Gastroesophageal sphincter (tissue), 3 donors: ENCODE data around the gene ADIPOR2.

ENCODE experiments used
- EP300 ChIP-seq: sonication (generic); formaldehyde crosslinking; IDR thresholded peaks from one replicate; pipeline ENCODE4 v1.6.1; 2017; ENCODE audit warnings: antibody characterized with exemption, mild to moderate bottlenecking
- POLR2A ChIP-seq, 2 donors: fragments of 450-650 bp; IDR thresholded peaks; one replicate each; pipeline ENCODE4 v1.6.1; 2017; ENCODE audit warnings: antibody characterized with exemption in 2 of 2, mild to moderate bottlenecking in 2 of 2, moderate library complexity in 1 of 2
- POLR2AphosphoS5 ChIP-seq: sonication (generic); formaldehyde crosslinking; IDR thresholded peaks from one replicate; pipeline ENCODE4 v1.6.1; 2017; ENCODE audit warnings: antibody characterized with exemption
- TF ChIP-seq, protein P1 (sequence below), 4 experiments: fragments of 200-600 bp in 2 of 4; fragments of 450-650 bp in 2 of 4; sonication (generic) in 1 of 4; IDR thresholded peaks; one replicate each; pipeline ENCODE4 v1.5.1; 2017 to 2019; ENCODE audit warnings: antibody characterized with exemption in 4 of 4, mild to moderate bottlenecking in 2 of 4, moderate library complexity in 2 of 4

DNA sequence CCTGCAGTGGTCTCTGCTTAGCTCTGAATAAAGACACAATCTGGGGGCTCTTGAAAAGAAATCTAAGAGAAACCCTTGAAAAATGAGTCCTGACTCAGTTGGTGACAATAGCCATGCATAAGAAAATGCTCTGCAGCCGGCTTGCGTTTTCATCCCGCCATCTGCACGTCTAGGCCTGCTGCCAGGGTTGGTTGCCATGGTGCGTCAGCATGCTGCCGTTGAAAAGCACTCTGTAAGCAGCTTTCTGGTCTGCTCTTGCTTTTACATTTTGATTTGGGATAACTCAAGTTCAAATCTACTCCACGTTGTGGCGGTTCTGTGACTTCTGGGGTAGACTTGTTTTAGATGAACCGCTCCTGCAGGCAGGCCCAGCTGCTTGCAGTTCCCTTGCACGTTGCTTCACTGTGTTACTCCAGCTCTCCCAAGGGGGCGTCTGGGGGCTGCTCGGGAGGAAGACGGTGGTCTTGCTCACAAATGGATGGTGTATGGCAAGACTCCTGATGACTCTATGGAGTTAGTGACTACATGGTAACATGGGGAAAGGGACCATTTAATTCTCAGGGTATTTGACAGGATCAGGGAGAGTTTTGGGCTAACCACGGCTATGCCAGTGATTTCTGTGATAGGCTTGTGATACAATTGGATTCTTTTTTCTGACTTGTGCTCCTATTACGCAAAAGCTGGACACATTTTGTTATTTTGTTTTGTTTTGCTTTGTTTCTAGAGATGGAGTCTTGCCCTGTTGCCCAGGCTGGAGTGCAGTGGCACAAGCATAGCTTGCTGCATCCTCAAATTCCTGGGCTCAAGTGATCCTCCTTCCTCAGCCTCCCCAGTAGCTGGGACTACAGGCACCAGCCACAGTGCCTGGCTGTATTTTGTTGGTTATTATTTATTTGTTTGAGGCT, 46.1 kb upstream of the ADIPOR2 start:
- TF ChIP-seq EP300 (no peak), POLR2A (IDR thresholded peaks at IDR 0.05) (no peak), POLR2AphosphoS5 (peak; percentile 31)
- TF ChIP-seq, protein P1, sequence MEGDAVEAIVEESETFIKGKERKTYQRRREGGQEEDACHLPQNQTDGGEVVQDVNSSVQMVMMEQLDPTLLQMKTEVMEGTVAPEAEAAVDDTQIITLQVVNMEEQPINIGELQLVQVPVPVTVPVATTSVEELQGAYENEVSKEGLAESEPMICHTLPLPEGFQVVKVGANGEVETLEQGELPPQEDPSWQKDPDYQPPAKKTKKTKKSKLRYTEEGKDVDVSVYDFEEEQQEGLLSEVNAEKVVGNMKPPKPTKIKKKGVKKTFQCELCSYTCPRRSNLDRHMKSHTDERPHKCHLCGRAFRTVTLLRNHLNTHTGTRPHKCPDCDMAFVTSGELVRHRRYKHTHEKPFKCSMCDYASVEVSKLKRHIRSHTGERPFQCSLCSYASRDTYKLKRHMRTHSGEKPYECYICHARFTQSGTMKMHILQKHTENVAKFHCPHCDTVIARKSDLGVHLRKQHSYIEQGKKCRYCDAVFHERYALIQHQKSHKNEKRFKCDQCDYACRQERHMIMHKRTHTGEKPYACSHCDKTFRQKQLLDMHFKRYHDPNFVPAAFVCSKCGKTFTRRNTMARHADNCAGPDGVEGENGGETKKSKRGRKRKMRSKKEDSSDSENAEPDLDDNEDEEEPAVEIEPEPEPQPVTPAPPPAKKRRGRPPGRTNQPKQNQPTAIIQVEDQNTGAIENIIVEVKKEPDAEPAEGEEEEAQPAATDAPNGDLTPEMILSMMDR (IDR thresholded peaks at IDR 0.05): no peak
